ENCODE results near the gene PRCC.

Gene PRCC

GRCh38 chr1:156804026-156804425, 36.7 kb downstream of the PRCC start:
- TF ChIP-seq CTCF (IDR thresholded peaks at IDR 0.05; ENCODE audit: control extremely low read depth, extremely low read depth, low read depth, missing control alignments), result no peak
- ChIA-PET POLR2A (no interaction called here), CTCF (interaction anchor here (1.7 to 10.3 kb wide), 4 partner anchors 10 to 78 kb away, joined by 4 to 131 read pairs (median 11); partner anchors contain the start of genes INSRR and NTRK1)
- no peak for DNase-seq (ENCODE audit: extremely low spot score)

DNA sequence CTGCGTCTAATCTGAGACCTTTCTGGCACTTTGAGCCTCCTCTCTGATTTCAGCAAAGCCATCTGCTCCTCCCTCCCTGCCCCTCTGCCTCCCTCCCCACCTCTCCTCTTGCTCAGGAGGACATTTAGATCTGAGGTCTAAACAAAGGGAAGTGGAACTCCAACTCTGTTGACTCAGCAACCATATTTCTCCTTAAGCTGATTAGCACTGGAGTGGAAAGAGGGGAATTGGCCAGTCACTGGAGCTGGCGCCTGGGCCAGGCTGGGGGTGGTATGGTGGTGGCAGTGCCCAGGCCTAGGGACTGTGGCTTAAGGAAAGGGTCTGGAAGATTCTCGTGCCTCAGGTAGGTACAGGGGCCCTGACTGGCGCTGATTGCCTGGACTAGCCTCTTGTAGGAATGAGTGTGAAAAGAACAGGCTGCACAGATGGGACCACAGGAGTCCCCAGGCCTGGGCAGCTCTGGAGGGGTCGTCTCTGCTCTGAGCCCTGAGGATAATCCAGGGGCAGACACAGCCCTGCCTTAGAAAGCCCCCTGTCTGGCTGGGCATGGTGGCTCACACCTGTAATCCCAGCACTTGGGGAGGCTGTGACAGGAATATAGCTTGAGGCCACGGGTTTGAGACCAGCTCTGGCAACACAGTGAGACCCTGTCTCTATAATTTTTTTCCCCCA, 37.4 kb downstream of the PRCC start:
- TF ChIP-seq CTCF (IDR thresholded peaks at IDR 0.05; ENCODE audit: control extremely low read depth, extremely low read depth, low read depth, missing control alignments), result no peak
- no peak for DNase-seq (ENCODE audit: extremely low spot score)
- ChIA-PET CTCF (interaction anchor here (1.2 to 5.7 kb wide), 6 partner anchors 8 to 115 kb away, joined by 3 to 30 read pairs (median 6); partner anchors contain the start of genes INSRR and NTRK1), POLR2A (interaction anchor here (0.7 kb wide), 1 partner anchor 20 kb away, joined by 4 read pairs; no protein-coding TSS in a partner anchor)

DNA sequence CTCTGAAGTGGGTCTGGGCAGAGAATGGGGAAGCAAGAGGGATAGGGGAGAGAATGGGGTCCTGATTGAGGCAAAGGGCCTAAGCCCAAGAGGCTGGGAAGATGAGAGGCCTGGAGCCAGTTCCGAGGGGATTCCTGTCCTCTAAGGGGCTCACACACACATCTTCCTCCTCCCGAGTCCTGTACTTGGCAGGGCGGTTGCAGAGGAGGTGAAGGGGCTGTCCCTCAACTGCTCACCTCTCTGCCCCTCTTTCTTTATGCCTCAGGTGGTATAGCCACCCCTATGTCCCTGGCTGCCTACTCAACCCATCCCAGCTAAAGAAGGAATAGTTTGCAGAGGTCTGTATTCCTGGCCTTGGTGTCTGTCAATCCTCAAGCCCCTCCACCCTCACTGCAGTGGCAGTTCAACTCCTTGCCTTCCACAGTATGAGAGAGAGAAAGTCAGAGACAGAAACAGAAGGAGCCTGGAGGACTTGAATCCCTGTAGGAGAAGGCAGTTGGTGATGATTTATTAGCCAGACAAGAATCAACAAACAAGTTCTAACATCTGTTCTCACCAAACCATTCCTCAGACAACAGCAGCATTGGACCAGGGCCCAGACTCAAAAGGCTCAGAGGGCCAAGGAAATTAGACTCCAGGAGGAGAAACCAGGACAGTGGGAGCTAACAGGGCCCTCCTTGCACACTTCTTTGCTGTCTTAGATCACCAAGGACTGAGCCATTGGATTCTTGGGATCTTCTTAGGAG, 38.6 kb downstream of the PRCC start:
- ChIA-PET CTCF (interaction anchor here (1.2 to 11.5 kb wide), 8 partner anchors 7 to 116 kb away, joined by 3 to 106 read pairs (median 10); partner anchors contain the start of genes INSRR and NTRK1), POLR2A (interaction anchor here (0.7 kb wide), 1 partner anchor 18 kb away, joined by 4 read pairs; no protein-coding TSS in a partner anchor)
- no peak for DNase-seq (ENCODE audit: extremely low spot score)
- no peak for TF ChIP-seq CTCF (IDR thresholded peaks at IDR 0.05; ENCODE audit: control extremely low read depth, extremely low read depth, low read depth, missing control alignments)

DNA sequence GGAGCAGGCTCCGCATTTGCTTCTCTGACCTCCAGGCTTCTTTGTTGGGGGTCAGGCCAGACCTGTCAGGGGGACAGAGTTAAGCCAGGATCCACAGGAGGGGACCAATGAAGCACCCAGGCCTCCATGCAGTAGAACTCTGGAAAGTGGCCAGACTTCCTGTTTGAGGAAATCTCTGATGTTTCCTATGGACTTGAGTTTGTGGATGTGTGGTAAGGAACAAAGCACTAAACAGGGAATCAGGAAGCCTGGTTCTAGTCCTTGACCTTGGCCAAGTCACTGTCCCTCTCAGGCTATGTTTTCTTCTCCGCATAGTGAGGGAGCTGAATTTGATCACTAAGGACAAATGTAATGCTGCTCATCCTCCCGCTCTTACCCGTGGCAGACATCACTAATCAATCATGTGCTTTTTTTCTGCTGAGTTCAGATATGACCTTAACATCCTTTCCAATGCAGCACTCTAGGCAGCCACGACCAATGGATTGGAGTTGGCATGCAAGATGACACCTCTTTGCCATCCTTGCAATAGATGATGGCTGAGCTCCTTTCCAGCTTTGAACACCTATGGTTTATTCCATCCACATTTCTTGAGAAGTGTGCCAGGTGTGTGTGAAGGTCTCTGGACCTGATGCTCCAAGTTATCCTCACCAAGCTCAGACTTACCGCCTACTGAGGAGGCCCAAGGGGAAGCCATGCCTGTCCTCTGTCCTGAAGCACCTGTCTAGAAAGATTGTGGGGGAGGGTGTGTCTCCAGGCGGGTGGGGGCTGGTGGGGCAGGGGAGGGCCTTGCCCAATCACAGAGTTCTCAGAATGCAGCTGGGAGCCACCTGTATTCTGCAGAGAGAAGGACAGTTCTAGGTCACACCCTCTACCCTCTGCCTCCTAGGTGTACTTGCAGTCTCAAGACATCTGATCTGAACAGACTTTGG, 39.4 kb downstream of the PRCC start:
- POLR2A ChIA-PET, result no interaction called here
- CTCF ChIA-PET, result interaction anchor here (0.7 to 11.5 kb wide), 6 partner anchors 8 to 117 kb away, joined by 3 to 106 read pairs (median 10); partner anchors contain the start of genes INSRR and NTRK1
- no peak for DNase-seq (ENCODE audit: extremely low spot score)
- TF ChIP-seq CTCF (IDR thresholded peaks at IDR 0.05; ENCODE audit: control extremely low read depth, extremely low read depth, low read depth, missing control alignments), result no peak

GRCh38 chr1:156807627-156808026, 40.3 kb downstream of the PRCC start:
- ChIA-PET CTCF (interaction anchor here (1.2 to 11.5 kb wide), 6 partner anchors 9 to 118 kb away, joined by 3 to 106 read pairs (median 10); partner anchors contain the start of genes INSRR and NTRK1), POLR2A (no interaction called here)
- no peak for DNase-seq (ENCODE audit: extremely low spot score)
- no peak for TF ChIP-seq CTCF (IDR thresholded peaks at IDR 0.05; ENCODE audit: control extremely low read depth, extremely low read depth, low read depth, missing control alignments)

Data from GM10248 (cell line).